HG03159 (cell line): ENCODE measurements around the gene RNF115.
"Not testable (repeated sequence)": the region's sequence is repeated elsewhere in the genome, so short reads cannot be mapped to it uniquely, and the experiment has no call there.

Experiments
- ATAC-seq: cut with Tn5 transposase; IDR thresholded peaks from one replicate; pipeline ENCODE4 v1.9.1; 2021; ENCODE audit warnings: mild to moderate bottlenecking, moderate library complexity; ENCODE audit not compliant: unreplicated experiment

The RNF115 gene

GRCh38 chr1:145828367-145829026, 4.6 kb upstream of the RNF115 start:
- ATAC-seq = no peak

- no peak for ATAC-seq
Measured at GRCh38 chr1:145827966-145828365, 4.1 kb upstream of the RNF115 start.

- ATAC-seq = no peak
Measured at GRCh38 chr1:145826030-145826429, 2.1 kb upstream of the RNF115 start.

- ATAC-seq = no peak
Measured at GRCh38 chr1:145824499-145824842, 576 bp upstream of the RNF115 start.

GRCh38 chr1:145822779-145823331, 1.0 kb downstream of the RNF115 start:
- not testable (repeated sequence) for ATAC-seq

GRCh38 chr1:145818095-145818494, 5.8 kb downstream of the RNF115 start:
- ATAC-seq = not testable (repeated sequence)

- not testable (repeated sequence) for ATAC-seq
Measured at GRCh38 chr1:145812977-145813810, 10.7 kb downstream of the RNF115 start.

- ATAC-seq = no peak
Measured at GRCh38 chr1:145806844-145807243, 17.1 kb downstream of the RNF115 start.

GRCh38 chr1:145806408-145806807, 17.5 kb downstream of the RNF115 start:
- ATAC-seq = no peak

GRCh38 chr1:145805057-145805456, 18.8 kb downstream of the RNF115 start:
- ATAC-seq = no peak

- no peak for ATAC-seq
Measured at GRCh38 chr1:145804235-145805045, 19.5 kb downstream of the RNF115 start.

GRCh38 chr1:145799806-145800205, 24.1 kb downstream of the RNF115 start:
- ATAC-seq = no peak

GRCh38 chr1:145796753-145797152, 27.1 kb downstream of the RNF115 start:
- ATAC-seq = no peak

- no peak for ATAC-seq
Measured at GRCh38 chr1:145795257-145795881, 28.5 kb downstream of the RNF115 start.

- peak; percentile 46 for ATAC-seq
Measured at GRCh38 chr1:145792484-145792883, 31.4 kb downstream of the RNF115 start.

GRCh38 chr1:145791860-145792259, 32.0 kb downstream of the RNF115 start:
- ATAC-seq = not testable (repeated sequence)

GRCh38 chr1:145788580-145788979, 35.3 kb downstream of the RNF115 start:
- ATAC-seq = no peak

- no peak for ATAC-seq
Measured at GRCh38 chr1:145786271-145786670, 37.6 kb downstream of the RNF115 start.

- no peak for ATAC-seq
Measured at GRCh38 chr1:145785547-145785946, 38.3 kb downstream of the RNF115 start.

- ATAC-seq = no peak
Measured at GRCh38 chr1:145784409-145784808, 39.5 kb downstream of the RNF115 start.
